Mesenchymal stem cell (in vitro differentiated cells and primary cell): ENCODE measurements around the gene PLPP4. TPM values are rescaled to one million over a fixed set of nuclear protein-coding genes. Genes with fewer than 3 reads are reported as not detected.

Experiments used
- DNase-seq: peaks from one replicate; pipeline ENCODE4 v3.0.0-alpha.2; 2013
- H2AFZ ChIP-seq: one replicate; pipeline ENCODE4 v1.6.1; 2013; ENCODE audit warnings: low read depth, mild to moderate bottlenecking, control low read depth, inconsistent platforms, low read length, moderate library complexity
- H2AK5ac ChIP-seq: 2 replicates; pipeline ENCODE4 v1.6.1; 2013; ENCODE audit warnings: low read length, moderate library complexity, mild to moderate bottlenecking, inconsistent platforms; ENCODE audit not compliant: severe bottlenecking
- H2BK120ac ChIP-seq: one replicate; pipeline ENCODE4 v1.6.1; 2013; ENCODE audit warnings: low read depth, mild to moderate bottlenecking, inconsistent platforms, low read length, moderate library complexity
- H2BK12ac ChIP-seq, 2 experiments: one replicate each; pipeline ENCODE4 v1.6.1; 2013; ENCODE audit warnings: inconsistent platforms in 2 of 2, low read length in 2 of 2, mild to moderate bottlenecking in 2 of 2, moderate library complexity in 2 of 2, control low read depth in 1 of 2
- H2BK15ac ChIP-seq: one replicate; pipeline ENCODE4 v1.6.1; 2013; ENCODE audit warnings: mild to moderate bottlenecking, low read depth, inconsistent platforms; ENCODE audit not compliant: poor library complexity, severe bottlenecking
- H2BK5ac ChIP-seq: 2 replicates; pipeline ENCODE4 v1.6.1; 2013; ENCODE audit warnings: low read depth, mild to moderate bottlenecking, low read length, control low read depth, inconsistent platforms; ENCODE audit not compliant: poor library complexity, severe bottlenecking
- H3K14ac ChIP-seq, 2 experiments: one replicate each; pipeline ENCODE4 v1.6.1; 2013; ENCODE audit warnings: inconsistent platforms in 2 of 2, low read length in 2 of 2, control low read depth in 1 of 2, mild to moderate bottlenecking in 1 of 2, moderate library complexity in 1 of 2
- H3K18ac ChIP-seq, 2 experiments: one replicate each; pipeline ENCODE4 v1.6.1; 2013; ENCODE audit warnings: inconsistent platforms in 2 of 2, low read length in 2 of 2, control low read depth in 1 of 2, low read depth in 1 of 2, mild to moderate bottlenecking in 1 of 2
- H3K23ac ChIP-seq, 2 experiments: one replicate each; pipeline ENCODE4 v1.6.1; 2013; ENCODE audit warnings: inconsistent platforms in 2 of 2, low read length in 2 of 2, mild to moderate bottlenecking in 2 of 2, moderate library complexity in 2 of 2, control low read depth in 1 of 2
- H3K27ac ChIP-seq: 2 replicates; pipeline ENCODE4 v1.5.1; 2013; ENCODE audit warnings: mild to moderate bottlenecking, moderate library complexity, low read length, control low read depth, inconsistent platforms; ENCODE audit not compliant: poor library complexity, severe bottlenecking
- H3K27me3 ChIP-seq, 2 experiments: 2 replicates each; pipeline versions ENCODE4 v1.6.1 to v1.7.0; 2013; ENCODE audit warnings: low read length in 2 of 2, mild to moderate bottlenecking in 2 of 2, moderate library complexity in 2 of 2, control low read depth in 1 of 2, inconsistent platforms in 1 of 2; ENCODE audit not compliant: control insufficient read depth in 1 of 2, insufficient read depth in 1 of 2
- H3K36me3 ChIP-seq, 2 experiments: 2 replicates each; pipeline versions ENCODE4 v1.6.1 to v1.7.0; 2013; ENCODE audit warnings: low read length in 2 of 2, control low read depth in 1 of 2, inconsistent platforms in 1 of 2, low read depth in 1 of 2, mild to moderate bottlenecking in 1 of 2; ENCODE audit not compliant: insufficient read depth in 2 of 2, control insufficient read depth in 1 of 2
- H3K4ac ChIP-seq, 2 experiments: one replicate each; pipeline ENCODE4 v1.6.1; 2013; ENCODE audit warnings: inconsistent platforms in 2 of 2, low read length in 2 of 2, mild to moderate bottlenecking in 2 of 2, moderate library complexity in 2 of 2, control low read depth in 1 of 2, low read depth in 1 of 2
- H3K4me1 ChIP-seq: 2 replicates; pipeline ENCODE4 v1.6.1; 2013; ENCODE audit warnings: low read depth, low read length, control low read depth; ENCODE audit not compliant: control insufficient read depth, insufficient read depth
- H3K4me2 ChIP-seq: 2 replicates; pipeline ENCODE4 v1.6.1; 2013; ENCODE audit warnings: low read length, mild to moderate bottlenecking, inconsistent platforms; ENCODE audit not compliant: poor library complexity, severe bottlenecking
- H3K4me3 ChIP-seq, 2 experiments: 2 replicates each; pipeline versions ENCODE4 v1.5.1 to v1.7.0; 2013; ENCODE audit warnings: low read length in 2 of 2, mild to moderate bottlenecking in 2 of 2, control low read depth in 1 of 2, low read depth in 1 of 2; ENCODE audit not compliant: insufficient read depth in 1 of 2
- H3K79me1 ChIP-seq: replicated peaks from 2 replicates; pipeline ENCODE4 v1.6.1; 2013; ENCODE audit warnings: mild to moderate bottlenecking, control low read depth, low read length, inconsistent platforms; ENCODE audit not compliant: poor library complexity, severe bottlenecking
- H3K9ac ChIP-seq: 2 replicates; pipeline ENCODE4 v1.7.0; 2013; ENCODE audit warnings: mild to moderate bottlenecking, low read length, moderate library complexity
- H3K9me3 ChIP-seq: 2 replicates; pipeline ENCODE4 v1.7.0; 2013; ENCODE audit warnings: mild to moderate bottlenecking, low read length; ENCODE audit not compliant: control insufficient read depth
- H4K8ac ChIP-seq: one replicate; pipeline ENCODE4 v1.6.1; 2013; ENCODE audit warnings: inconsistent platforms, mild to moderate bottlenecking, low read length, moderate library complexity
- H4K91ac ChIP-seq: one replicate; pipeline ENCODE4 v1.6.1; 2013; ENCODE audit warnings: mild to moderate bottlenecking, low read length, inconsistent platforms
- WGBS: methylation state at CpG from one replicate; pipeline ENCODE4 v1.1.7; 2013; ENCODE audit warnings: mixed read lengths; 5-methylcytosine and 5-hydroxymethylcytosine counted together
- polyA plus RNA-seq, 2 experiments: library from polyadenylated mRNA; stranded (reverse); fragments of 200-250 nt; gene quantifications; one replicate each; pipeline ENCODE4 v1.2.3, GENCODE V29; 2013

Gene PLPP4
- polyA plus RNA-seq (2013, experiment 1 of 2), result 10.2 TPM
- polyA plus RNA-seq (2013, experiment 2 of 2), result 10.0 TPM

GRCh38 chr10:120456626-120457430 lies at the start of gene PLPP4:
Gene PLPP4, plus strand, starts transcription at chr10:120457227. Its CDS starts 79 bp downstream, at chr10:120457306.
- H2AFZ ChIP-seq, result no peak within 1 kb of the TSS
- WGBS, result 1% methylated on average over 60 of the region's 92 CpGs
- peaks cover 33 to 46% of the 10 kb centered on the region in 2 experiments for H3K27me3 ChIP-seq
- H2AK5ac ChIP-seq, result no peak within 1 kb of the TSS
- H2BK12ac ChIP-seq, result peak within 1 kb of the TSS; percentile 57 to 66
- H4K91ac ChIP-seq, result peak within 1 kb of the TSS; percentile 61
- no peak within 1 kb of the TSS for H3K4ac ChIP-seq
- peak within 1 kb of the TSS; percentile 26 for H3K9ac ChIP-seq
- H3K36me3 ChIP-seq, result no peaks in the 10 kb centered on the region
- H2BK5ac ChIP-seq, result no peak within 1 kb of the TSS
- H4K8ac ChIP-seq, result peak within 1 kb of the TSS; percentile 49
- peak; percentile 48 for DNase-seq
- H2BK15ac ChIP-seq, result peak within 1 kb of the TSS; percentile 28
- H3K14ac ChIP-seq, result no peak within 1 kb of the TSS
- no peak within 1 kb of the TSS for H3K23ac ChIP-seq
- peak within 1 kb of the TSS; percentile 38 to 70 for H3K4me3 ChIP-seq
- peak within 1 kb of the TSS; percentile 34 for H2BK120ac ChIP-seq
- peaks cover 12% of the 10 kb centered on the region for H3K4me1 ChIP-seq
- peak within 1 kb of the TSS; percentile 43 to 61 for H3K18ac ChIP-seq
- no peak within 1 kb of the TSS for H3K27ac ChIP-seq
- H3K4me2 ChIP-seq, result peak within 1 kb of the TSS; percentile 89
- H3K9me3 ChIP-seq, result no peaks in the 10 kb centered on the region
- H3K79me1 ChIP-seq, result no peaks in the 10 kb centered on the region

GRCh38 chr10:120409816-120410215 lies 47.2 kb upstream of the PLPP4 start:
- DNase-seq, result no peak
- Histone ChIP-seq H2AK5ac (no peak overlapping the region), H3K9me3 (no peaks in the 10 kb centered on the region), H2BK15ac (no peak overlapping the region), H3K18ac (no peak overlapping the region), H2BK12ac (no peak overlapping the region), H3K27me3 (no peaks in the 10 kb centered on the region), H2BK5ac (no peak overlapping the region), H3K14ac (no peak overlapping the region), H4K91ac (no peak overlapping the region), H3K27ac (no peak overlapping the region), H3K4me2 (no peak overlapping the region), H3K4ac (no peak overlapping the region), H2AFZ (no peak overlapping the region), H3K36me3 (no peaks in the 10 kb centered on the region), H3K4me3 (no peak overlapping the region), H3K9ac (no peak overlapping the region), H3K79me1 (no peaks in the 10 kb centered on the region), H3K4me1 (no peaks in the 10 kb centered on the region), H4K8ac (no peak overlapping the region), H3K23ac (no peak overlapping the region), H2BK120ac (no peak overlapping the region)
- WGBS, result 80% methylated on average over 3 of the region's 4 CpGs

GRCh38 chr10:120414946-120415345 lies 42.1 kb upstream of the PLPP4 start:
- Histone ChIP-seq H3K4ac (no peak overlapping the region), H3K9ac (no peak overlapping the region), H2BK5ac (no peak overlapping the region), H3K4me1 (peaks cover 2% of the 10 kb centered on the region), H4K91ac (no peak overlapping the region), H3K4me2 (no peak overlapping the region), H3K18ac (no peak overlapping the region), H3K14ac (no peak overlapping the region), H2BK15ac (no peak overlapping the region), H2AK5ac (no peak overlapping the region), H4K8ac (no peak overlapping the region), H3K9me3 (no peaks in the 10 kb centered on the region), H3K79me1 (no peaks in the 10 kb centered on the region), H2BK12ac (no peak overlapping the region), H3K27ac (no peak overlapping the region), H2BK120ac (no peak overlapping the region), H3K23ac (no peak overlapping the region), H2AFZ (no peak overlapping the region), H3K27me3 (no peaks in the 10 kb centered on the region), H3K36me3 (no peaks in the 10 kb centered on the region), H3K4me3 (no peak overlapping the region)
- no peak for DNase-seq
- WGBS, result 65% methylated on average over 3 of the region's 3 CpGs

GRCh38 chr10:120415709-120416330 lies 41.2 kb upstream of the PLPP4 start:
- no peak overlapping the region for H3K4me2 ChIP-seq

More at GRCh38 chr10:120415709-120416330, 41.2 kb upstream of the PLPP4 start:
- Histone ChIP-seq H3K18ac (no peak overlapping the region), H2BK15ac (no peak overlapping the region), H2BK12ac (no peak overlapping the region), H3K27ac (peak overlapping the region; percentile 62), H2BK120ac (no peak overlapping the region), H3K4me1 (peaks cover 2% of the 10 kb centered on the region), H3K4me3 (no peak overlapping the region), H2AK5ac (no peak overlapping the region), H3K23ac (no peak overlapping the region), H3K79me1 (no peaks in the 10 kb centered on the region), H2AFZ (no peak overlapping the region), H3K14ac (no peak overlapping the region), H3K4ac (no peak overlapping the region), H4K8ac (no peak overlapping the region), H3K9ac (peak overlapping the region; percentile 45), H3K36me3 (no peaks in the 10 kb centered on the region), H3K9me3 (no peaks in the 10 kb centered on the region), H3K27me3 (peaks cover 0 to 3% of the 10 kb centered on the region in 2 experiments), H4K91ac (no peak overlapping the region), H2BK5ac (no peak overlapping the region)
- 34% methylated on average over 4 of the region's 5 CpGs for WGBS
- peak; percentile 80 for DNase-seq
